Thyroid gland (tissue), 4 donors: ENCODE data around the gene GIT2. TPM values are rescaled to one million over a fixed set of nuclear protein-coding genes. Genes with fewer than 3 reads are reported as not detected.

Experiments used
- DNase-seq, 2 donors: peaks; one replicate each; pipeline ENCODE4 v3.0.0-alpha.2; 2019
- H3K27ac ChIP-seq, 3 donors: fragments of 200-600 bp; sonication (generic); 1 replicate in 2 of 3; 2 replicates in 1 of 3; pipeline ENCODE4 v1.5.1; 2016 to 2019; ENCODE audit warnings: mild to moderate bottlenecking in 1 of 3, moderate library complexity in 1 of 3
- H3K27me3 ChIP-seq: fragments of 200-600 bp; sonication (generic); one replicate; pipeline ENCODE4 v1.5.1; 2019
- H3K36me3 ChIP-seq, 2 donors: fragments of 200-600 bp; sonication (generic); one replicate each; pipeline ENCODE4 v1.5.1; 2016 to 2019
- H3K4me1 ChIP-seq, 2 donors: fragments of 200-600 bp; sonication (generic); one replicate each; pipeline ENCODE4 v1.5.1; 2017 to 2019
- H3K4me3 ChIP-seq, 3 donors: fragments of 200-600 bp; sonication (generic); replicated peaks in 1 of 3; 1 replicate in 2 of 3; 2 replicates in 1 of 3; pipeline ENCODE4 v1.5.1; 2016; ENCODE audit warnings: mild to moderate bottlenecking in 1 of 3
- H3K9me3 ChIP-seq: fragments of 200-600 bp; sonication (generic); one replicate; pipeline ENCODE4 v1.5.1; 2017
- POLR2A ChIP-seq, 2 donors: fragments of 450-650 bp; IDR thresholded peaks; one replicate each; pipeline ENCODE4 v1.6.1; 2017; ENCODE audit warnings: antibody characterized with exemption in 2 of 2, mild to moderate bottlenecking in 2 of 2, moderate library complexity in 1 of 2
- WGBS, 2 donors: methylation state at CpG; one replicate each; pipeline ENCODE4 v1.1.5; 2017; 5-methylcytosine and 5-hydroxymethylcytosine counted together
- intact Hi-C: fragments of 100-400 bp; cut with DNase I; formaldehyde crosslinking; loops from one replicate; pipeline ENCODE4 v1.15.1; 2023
- total RNA-seq, 4 donors: library from RNA; depleted of rRNA; stranded (reverse); fragments of >200 nt; gene quantifications; one replicate each; pipeline ENCODE4 v1.2.3, GENCODE V29; 2016
- TF ChIP-seq, protein P1 (sequence below), 6 experiments: fragments of 200-600 bp in 3 of 6; fragments of 450-650 bp in 3 of 6; sonication (generic) in 3 of 6; IDR thresholded peaks; one replicate each; pipeline ENCODE4 v1.5.1; 2016 to 2019; ENCODE audit warnings: antibody characterized with exemption in 6 of 6, mild to moderate bottlenecking in 2 of 6, inconsistent platforms in 1 of 6, moderate library complexity in 1 of 6

The GIT2 gene
- total RNA-seq, 4 donors from 2014 or later, result 54.4 to 69.4 (median 60.1) TPM

- TF ChIP-seq, protein P1, sequence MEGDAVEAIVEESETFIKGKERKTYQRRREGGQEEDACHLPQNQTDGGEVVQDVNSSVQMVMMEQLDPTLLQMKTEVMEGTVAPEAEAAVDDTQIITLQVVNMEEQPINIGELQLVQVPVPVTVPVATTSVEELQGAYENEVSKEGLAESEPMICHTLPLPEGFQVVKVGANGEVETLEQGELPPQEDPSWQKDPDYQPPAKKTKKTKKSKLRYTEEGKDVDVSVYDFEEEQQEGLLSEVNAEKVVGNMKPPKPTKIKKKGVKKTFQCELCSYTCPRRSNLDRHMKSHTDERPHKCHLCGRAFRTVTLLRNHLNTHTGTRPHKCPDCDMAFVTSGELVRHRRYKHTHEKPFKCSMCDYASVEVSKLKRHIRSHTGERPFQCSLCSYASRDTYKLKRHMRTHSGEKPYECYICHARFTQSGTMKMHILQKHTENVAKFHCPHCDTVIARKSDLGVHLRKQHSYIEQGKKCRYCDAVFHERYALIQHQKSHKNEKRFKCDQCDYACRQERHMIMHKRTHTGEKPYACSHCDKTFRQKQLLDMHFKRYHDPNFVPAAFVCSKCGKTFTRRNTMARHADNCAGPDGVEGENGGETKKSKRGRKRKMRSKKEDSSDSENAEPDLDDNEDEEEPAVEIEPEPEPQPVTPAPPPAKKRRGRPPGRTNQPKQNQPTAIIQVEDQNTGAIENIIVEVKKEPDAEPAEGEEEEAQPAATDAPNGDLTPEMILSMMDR (IDR thresholded peaks at IDR 0.05), result no peak
- TF ChIP-seq POLR2A (IDR thresholded peaks at IDR 0.05), result no peak
- WGBS, 2 donors, result 83 to 87% methylated on average over 26 of the region's 26 CpGs
- no peak for DNase-seq
- Histone ChIP-seq H3K27me3 (no peaks in the 10 kb centered on the region), H3K27ac (no peak overlapping the region), H3K36me3 (peaks cover 46 to 74% of the 10 kb centered on the region in 2 donors), H3K4me3 (no peak overlapping the region), H3K9me3 (no peaks in the 10 kb centered on the region), H3K4me1 (peaks cover 0 to 2% of the 10 kb centered on the region in 2 donors)
- intact Hi-C loops, result no loop called here
These were observed 80.8 kb downstream of the GIT2 start for GRCh38 chr12:109915171-109916040.

DNA sequence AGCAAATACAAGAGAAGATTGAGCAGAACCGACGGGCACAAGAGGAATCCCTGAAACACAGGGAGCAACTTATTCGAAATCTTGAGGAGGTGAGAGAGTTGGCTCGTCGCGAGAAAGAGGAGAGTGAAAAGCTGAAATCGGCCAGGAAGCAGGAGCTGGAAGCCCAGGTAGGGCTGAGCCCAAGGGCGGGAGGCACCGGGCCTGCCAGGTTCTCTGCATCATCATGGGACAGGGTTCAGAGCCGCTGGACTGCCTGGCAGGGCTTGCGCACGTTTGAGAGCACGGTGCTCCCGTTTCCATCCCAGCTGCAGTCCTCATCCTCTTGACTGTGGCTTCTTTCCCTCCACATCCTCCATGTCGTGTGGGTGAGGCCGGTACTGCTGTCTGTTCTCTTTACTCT is 81.7 kb downstream of the GIT2 start:
- Histone ChIP-seq H3K27me3 (no peaks in the 10 kb centered on the region), H3K4me1 (peaks cover 0 to 5% of the 10 kb centered on the region in 2 donors), H3K27ac (no peak overlapping the region), H3K4me3 (no peak overlapping the region), H3K9me3 (no peaks in the 10 kb centered on the region), H3K36me3 (peaks cover 42 to 70% of the 10 kb centered on the region in 2 donors)
- intact Hi-C loops, result no loop called here
- TF ChIP-seq POLR2A (IDR thresholded peaks at IDR 0.05), result no peak
- TF ChIP-seq, protein P1 (IDR thresholded peaks at IDR 0.05), result no peak
- no peak for DNase-seq
- 91 to 95% methylated on average over 16 of the region's 16 CpGs for WGBS, 2 donors

DNA sequence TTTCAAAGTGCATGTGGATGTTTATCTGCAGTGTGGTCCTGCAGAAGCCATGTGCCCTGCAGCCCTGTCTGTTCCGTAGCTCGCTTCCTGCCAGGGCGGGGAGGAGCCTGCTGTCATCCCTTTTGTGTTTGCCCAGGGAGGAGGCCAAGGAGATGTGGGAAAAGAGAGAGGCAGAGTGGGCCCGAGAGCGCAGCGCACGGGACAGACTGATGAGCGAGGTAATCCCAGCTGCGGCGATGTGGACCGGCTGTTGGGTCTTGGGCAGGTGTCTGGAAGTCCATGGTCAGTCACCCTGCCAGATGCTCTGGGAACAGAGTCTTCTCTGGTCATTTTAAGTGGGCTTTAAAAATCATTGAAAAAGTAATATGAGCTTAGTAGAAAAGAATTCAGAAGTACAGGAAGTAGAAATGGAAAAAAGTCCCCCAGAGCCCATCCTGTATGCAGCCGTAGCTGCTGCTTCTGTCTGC is 83.3 kb downstream of the GIT2 start:
- H3K4me1 ChIP-seq, result peaks cover 0 to 5% of the 10 kb centered on the region in 2 donors
- no peak overlapping the region for H3K27ac ChIP-seq
- DNase-seq, result no peak
- H3K9me3 ChIP-seq, result no peaks in the 10 kb centered on the region
- TF ChIP-seq, protein P1 (IDR thresholded peaks at IDR 0.05), result no peak
- no peak for TF ChIP-seq POLR2A (IDR thresholded peaks at IDR 0.05)
- intact Hi-C loops, result no loop called here
- 82 to 91% methylated on average over 12 of the region's 12 CpGs for WGBS, 2 donors
- H3K4me3 ChIP-seq, result no peak overlapping the region
- H3K27me3 ChIP-seq, result no peaks in the 10 kb centered on the region
- H3K36me3 ChIP-seq, result peaks cover 45 to 72% of the 10 kb centered on the region in 2 donors

DNA sequence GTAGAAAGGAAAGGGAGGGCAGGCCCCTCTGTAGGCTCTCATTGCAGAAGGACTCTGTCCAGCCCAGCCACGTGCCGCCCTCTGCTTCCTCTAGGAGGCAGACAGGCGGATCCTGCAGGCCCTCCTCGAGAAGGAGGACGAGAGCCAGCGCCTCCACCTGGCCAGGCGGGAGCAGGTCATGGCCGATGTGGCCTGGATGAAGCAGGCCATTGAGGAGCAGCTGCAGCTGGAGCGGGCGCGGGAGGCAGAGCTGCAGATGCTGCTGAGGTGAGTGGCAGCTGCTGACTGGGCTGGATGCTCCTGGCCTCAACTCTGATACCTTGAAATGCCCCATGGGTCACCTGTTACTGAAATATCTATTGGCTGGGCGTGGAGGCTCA is 85.2 kb downstream of the GIT2 start:
- 67 to 83% methylated on average over 7 to 12 of the region's 12 CpGs for WGBS, 2 donors
- H3K27ac ChIP-seq, result no peak overlapping the region
- peaks cover 36 to 71% of the 10 kb centered on the region in 2 donors for H3K36me3 ChIP-seq
- no peak overlapping the region for H3K4me3 ChIP-seq
- H3K27me3 ChIP-seq, result no peaks in the 10 kb centered on the region
- H3K4me1 ChIP-seq, result peaks cover 0 to 5% of the 10 kb centered on the region in 2 donors
- intact Hi-C loops, result no loop called here
- DNase-seq, result peak in 1 of 2 donors; percentile 18
- TF ChIP-seq, protein P1 (IDR thresholded peaks at IDR 0.05), result no peak
- TF ChIP-seq POLR2A (IDR thresholded peaks at IDR 0.05), result no peak
- H3K9me3 ChIP-seq, result no peaks in the 10 kb centered on the region
